HK-2 (cell line): Measurements from ENCODE around the gene MYH11.
"Not testable (repeated sequence)": the region's sequence is repeated elsewhere in the genome, so short reads cannot be mapped to it uniquely, and the experiment has no call there.

Experiments used
- DNase-seq: peaks from one replicate; pipeline ENCODE4 v3.0.0-alpha.2; 2018; ENCODE audit not compliant: unreplicated experiment

MYH11 gene

GRCh38 chr16:15714393-15715172 lies 142.2 kb downstream of the MYH11 start:
- DNase-seq: no peak

DNA sequence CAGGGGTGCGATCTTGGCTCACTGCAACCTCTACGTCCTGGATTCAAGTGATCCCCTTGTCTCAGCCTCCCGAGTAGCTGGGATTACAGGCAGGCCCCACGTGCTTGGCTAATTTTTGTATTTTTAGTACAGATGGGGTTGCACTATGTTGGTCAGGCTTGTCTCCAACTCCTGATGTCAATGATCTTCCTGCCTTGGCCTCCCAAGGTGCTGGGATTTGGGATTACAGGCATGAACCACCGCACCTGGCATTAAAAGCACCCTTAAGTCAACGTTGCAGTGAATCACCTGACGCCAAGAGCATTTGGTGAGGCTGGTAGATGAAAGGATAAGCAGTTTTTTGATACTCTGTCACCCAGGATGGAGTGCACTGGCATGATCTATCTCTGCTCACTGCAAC lies 147.8 kb downstream of the MYH11 start:
- no peak for DNase-seq

GRCh38 chr16:15708096-15708495 lies 148.7 kb downstream of the MYH11 start:
- DNase-seq: no peak

DNA sequence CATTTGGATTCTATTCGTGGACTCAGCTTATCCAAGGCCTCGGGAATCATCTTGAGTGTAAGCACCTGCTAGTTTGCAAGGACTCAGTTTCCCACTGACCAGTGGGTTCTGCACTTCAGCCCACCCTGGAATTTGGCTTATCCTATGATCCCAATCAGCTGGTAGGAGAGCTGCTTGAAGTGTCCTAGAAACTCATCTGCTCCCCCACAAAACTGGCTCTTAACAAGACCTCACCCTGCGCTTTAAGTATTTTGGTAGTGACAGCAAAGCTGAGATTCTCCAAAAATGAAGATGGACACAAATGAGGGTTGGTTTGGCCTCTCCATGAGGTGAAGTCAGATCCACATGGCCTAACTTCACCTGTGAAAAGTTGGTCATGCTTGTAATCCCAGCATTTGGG lies 149.5 kb downstream of the MYH11 start:
- DNase-seq: no peak

DNA sequence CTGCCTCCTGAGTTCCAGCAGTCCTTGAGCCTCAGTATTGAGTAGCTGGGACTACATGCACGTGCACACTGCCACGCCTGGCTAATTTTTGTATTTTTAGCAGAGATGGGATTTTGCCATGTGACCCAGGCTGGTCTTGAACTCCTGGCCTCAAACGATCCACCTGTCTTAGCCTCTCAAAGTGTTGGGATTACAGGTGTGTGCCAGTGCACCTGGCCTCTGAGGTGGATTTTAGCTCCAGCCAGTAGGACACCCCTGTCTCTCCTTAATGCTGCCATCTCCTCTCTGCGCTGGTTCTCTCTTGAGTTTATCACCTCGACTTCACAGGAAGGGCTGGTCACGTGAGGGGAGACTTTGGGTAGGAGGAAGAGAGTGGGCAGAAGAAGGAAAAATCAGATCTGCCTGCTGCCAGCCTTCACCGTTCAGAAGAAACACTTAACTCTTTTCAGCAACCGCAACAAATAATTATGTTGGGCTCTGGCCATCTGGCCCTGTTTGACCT lies 151.7 kb downstream of the MYH11 start:
- DNase-seq: no peak

DNA sequence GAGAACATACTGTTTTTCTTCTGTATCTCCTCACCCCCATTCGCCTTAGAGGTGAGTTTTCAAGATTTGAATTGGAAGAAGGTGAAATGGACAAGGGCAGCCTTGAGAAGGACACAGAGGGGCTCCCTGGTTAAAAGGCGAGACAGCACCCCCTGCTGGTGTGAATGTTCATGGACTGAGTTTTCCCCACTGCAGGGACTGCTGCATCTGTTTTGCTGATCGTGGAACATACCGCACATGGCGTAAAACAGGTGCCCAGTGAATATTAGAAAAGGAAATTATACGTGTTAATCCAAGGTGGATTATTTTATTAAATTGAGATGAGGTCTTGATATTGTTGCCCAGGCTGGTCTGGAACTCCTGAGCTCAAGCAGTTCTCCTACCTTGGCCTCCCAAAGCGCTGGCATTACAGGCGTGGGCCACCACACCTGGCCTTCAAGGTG lies 152.3 kb downstream of the MYH11 start:
- peak; percentile 38 for DNase-seq

DNA sequence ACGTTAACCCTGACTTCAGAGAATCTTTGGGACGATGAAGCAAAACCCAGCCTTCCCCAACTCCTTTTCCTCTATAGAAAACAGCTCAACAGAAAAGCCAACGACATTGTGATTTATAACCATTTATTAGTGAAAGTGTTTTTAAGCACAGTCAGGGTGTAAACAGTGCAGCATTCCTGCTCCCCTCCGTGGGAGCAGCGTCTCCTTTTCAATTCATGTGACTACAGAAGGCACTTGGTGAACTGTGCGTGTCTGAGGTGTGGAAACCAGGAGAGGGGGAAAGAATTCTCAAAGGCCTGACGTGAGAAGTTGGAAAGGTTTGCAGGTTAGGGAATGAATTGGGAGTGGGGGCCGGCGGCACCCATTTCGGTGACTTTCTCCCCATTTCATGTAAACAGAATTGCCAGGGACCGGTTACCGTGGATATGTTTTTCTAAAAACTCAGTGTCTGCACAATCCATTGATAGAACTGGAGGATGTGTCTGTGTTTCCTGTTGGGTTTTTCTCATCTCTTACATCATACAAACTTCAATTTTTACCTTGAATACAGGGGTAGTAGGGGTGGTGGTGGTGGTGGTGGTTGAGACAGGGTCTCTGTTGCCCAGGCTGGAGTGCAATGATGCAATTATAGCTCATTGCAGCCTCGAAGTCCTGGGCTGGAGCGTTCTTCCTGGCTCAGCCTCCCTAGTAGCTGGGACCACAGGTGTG lies 153.6 kb downstream of the MYH11 start:
- no peak for DNase-seq

GRCh38 chr16:15701975-15702970 lies 154.6 kb downstream of the MYH11 start:
- peak; percentile 6 for DNase-seq

GRCh38 chr16:15701367-15701766 lies 155.5 kb downstream of the MYH11 start:
- no peak for DNase-seq

DNA sequence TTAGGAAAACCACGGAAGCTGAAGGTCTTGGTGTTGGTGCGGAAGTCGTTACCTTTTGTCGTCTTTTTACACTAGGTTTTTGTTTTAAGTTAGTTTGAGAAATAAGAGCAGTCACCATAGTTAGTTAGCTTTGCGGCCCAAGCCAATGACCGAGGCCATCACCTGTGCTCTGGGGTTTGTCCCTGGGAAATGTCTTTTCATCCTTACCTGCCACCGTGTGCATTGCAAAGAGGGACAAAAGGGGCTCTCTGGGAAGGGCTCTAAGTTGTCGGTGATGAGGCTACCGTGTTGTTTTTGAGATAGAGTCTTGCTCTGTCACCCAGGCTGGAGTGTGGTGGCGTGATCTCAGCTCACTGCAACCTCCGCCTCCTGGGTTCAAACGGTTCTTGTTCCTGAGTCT lies 157.0 kb downstream of the MYH11 start:
- no peak for DNase-seq

- no peak for DNase-seq
Observed at GRCh38 chr16:15694499-15694898, 162.3 kb downstream of the MYH11 start.

- not testable (repeated sequence) for DNase-seq
Observed at GRCh38 chr16:15692508-15692907, 164.3 kb downstream of the MYH11 start.

DNA sequence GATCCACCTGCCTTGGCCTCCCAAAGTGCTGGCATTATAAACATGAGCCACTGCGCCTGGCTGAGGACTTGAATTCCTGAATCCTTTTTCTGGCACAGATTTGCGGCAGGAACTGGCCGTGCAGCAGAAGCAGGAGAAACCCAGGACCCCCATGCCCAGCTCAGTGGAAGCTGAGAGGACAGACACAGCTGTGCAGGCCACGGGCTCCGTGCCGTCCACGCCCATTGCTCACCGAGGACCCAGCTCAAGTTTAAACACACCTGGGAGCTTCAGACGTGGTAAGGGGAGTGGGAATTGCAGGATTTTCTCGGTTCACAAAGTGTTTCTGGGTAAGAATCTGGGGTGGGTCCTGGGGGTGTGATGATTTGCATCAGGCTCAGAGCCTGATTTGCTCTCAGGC lies 165.8 kb downstream of the MYH11 start:
- DNase-seq: no peak

DNA sequence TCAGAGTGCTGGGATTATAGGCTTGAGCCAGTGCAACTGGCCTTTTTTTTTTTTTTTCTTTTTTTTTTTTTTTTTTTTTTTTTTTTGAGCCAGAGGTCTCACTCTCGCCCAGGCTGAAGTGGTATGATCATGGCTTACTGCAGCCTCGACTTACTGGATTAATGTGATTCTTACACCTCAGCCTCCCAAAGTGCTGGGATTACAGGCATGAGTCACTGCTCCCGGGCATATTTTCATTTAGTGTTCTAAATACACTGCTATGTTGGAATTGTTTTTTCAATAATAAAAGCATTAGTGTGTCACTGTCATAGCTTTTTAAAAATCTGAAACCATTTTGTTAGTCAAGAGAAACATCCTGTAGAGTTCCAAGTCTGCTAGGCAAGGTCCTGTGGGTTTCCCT lies 166.5 kb downstream of the MYH11 start:
- DNase-seq: no peak

DNA sequence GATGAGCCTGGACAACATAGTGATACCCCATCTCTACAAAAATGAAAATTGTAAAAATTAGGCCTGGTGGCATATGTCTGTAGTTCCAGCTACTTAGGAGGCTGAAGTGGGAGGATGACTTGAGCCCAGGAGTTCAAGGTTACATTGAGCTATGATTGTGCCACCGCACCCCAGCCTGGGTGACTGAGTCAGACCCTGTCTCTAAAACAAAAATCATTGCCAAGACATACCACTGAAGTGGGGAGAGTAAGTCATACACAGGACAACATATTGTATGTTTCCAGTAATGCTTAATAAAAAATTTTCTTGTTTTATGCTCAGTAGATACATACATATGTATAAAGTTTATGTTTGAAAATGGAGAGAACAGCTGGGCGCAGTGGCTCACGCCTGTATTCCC lies 167.5 kb downstream of the MYH11 start:
- no peak for DNase-seq

DNA sequence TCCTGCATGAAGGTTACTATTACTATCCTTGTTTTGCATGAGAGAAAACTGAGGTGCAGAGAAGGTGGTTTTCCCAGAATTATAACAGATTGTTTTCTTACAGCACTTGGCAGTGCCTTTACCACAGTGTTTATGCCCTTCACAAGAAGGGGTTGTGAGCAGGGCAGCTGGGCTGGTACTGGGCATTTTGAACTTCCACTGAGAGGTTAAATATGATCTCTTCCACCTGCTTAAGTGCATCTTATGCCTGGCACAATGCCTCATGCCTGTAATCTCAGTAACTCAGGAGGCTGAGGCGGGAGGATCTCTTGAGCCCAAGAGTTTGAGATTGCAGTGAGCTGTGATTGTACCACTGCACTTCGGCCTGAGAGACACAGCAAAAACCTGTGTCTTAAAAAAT lies 170.5 kb downstream of the MYH11 start:
- DNase-seq: no peak

GRCh38 chr16:15682105-15682570 lies 174.7 kb downstream of the MYH11 start:
- peak; percentile 36 for DNase-seq

DNA sequence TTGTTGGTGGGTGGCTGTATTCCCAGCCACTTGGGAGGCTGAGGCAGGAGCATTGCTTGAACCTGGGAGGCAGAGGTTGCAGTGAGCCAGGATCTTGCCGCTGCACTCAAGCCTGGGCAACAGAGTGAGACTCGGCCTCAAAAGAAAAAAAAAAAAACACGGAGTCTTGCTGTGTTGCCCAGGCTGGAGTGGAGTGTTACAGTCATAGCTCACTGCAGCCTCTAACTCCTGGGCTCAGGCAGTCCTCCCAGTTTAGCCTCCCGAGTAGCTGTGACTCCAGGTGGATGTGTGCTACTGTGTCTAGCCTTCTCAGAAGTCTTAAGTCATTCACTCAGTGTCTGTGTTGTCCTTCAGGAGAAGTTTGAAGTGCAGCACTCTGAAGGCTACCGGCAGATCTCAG lies 179.4 kb downstream of the MYH11 start:
- DNase-seq: no peak

DNA sequence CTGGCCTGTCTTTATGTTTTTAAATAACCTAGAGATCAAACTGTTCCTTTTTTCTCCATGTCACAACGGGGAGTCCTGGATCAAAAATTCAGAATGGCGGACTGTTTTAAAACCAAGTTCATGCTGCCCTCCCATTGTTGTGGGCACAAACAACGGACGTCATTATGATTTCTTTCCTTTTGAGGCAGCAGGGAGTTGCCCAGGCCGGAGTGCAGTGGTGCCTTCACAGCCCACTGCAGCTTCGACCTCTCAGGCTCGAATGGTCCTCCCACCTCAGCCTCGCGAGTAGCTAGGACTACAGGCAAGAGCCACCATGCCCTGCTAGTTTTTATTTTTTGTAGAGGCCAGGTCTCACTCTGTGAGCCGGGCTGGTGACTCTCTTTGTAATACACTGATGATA lies 180.3 kb downstream of the MYH11 start:
- no peak for DNase-seq

DNA sequence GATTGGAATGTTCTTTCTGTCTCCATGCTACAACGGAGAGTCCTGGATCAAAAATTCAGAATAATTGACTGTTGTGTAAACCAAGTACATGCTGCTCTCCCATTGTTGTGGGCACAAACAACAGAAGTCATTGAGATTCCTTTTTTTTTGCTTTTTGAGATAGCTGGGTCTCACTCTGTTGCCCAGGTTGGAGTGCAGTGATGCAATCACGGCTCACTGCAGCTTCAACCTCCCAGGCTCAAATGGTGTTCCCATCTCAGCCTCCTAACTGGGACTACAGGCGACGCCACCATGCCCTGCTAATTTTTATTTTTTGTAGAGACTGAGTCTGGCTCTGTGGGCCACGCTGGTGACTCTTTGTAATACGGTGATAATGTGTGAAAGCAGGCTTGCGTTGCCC lies 182.3 kb downstream of the MYH11 start:
- no peak for DNase-seq

- DNase-seq: no peak
Observed at GRCh38 chr16:15672514-15673167, 184.2 kb downstream of the MYH11 start.
